Measurements from ENCODE around the gene COL18A1.

- TF ChIP-seq POLR2A (IDR thresholded peaks at IDR 0.05) (no peak), CTCF (IDR thresholded peaks at IDR 0.05 in 8 of 11, conservative IDR thresholded peaks at IDR 0.05 in 3 of 11) (no peak)
Measured at GRCh38 chr21:45506241-45506817, 101.4 kb downstream of the COL18A1 start.

All from spleen (tissue), 7 donors.